ENCODE measurements around the gene TMEM259. TPM values are rescaled to one million over a fixed set of nuclear protein-coding genes. Genes with fewer than 3 reads are reported as not detected.
A peak's percentile ranks its signal among the peaks of the same experiment; 100 is the strongest.

Gene TMEM259
- total RNA-seq, 2 experiments from 2014 or later = 388 to 390 TPM

DNA sequence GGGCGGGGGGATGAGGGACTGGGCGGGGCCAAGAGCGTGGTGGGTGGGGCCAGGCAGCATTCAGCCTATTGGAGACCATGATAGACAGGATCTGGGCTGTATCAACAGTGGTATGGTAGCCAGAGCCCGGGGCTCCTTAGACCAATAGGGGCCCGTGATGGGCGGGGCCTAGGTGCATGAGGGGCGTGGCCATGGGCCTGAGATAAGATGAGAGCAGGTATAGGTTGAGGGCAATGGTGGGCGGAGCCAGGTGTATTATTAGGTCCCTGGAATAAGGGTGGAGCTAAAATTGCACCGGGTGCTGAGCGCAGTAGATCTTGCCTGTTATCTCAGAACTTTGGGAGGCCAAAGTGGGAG, 24.3 kb upstream of the TMEM259 start:
- H3K27ac Mint-ChIP-seq = peak overlapping the region; percentile 73
- no peaks in the 10 kb centered on the region for H3K27me3 Mint-ChIP-seq
- peaks cover 13% of the 10 kb centered on the region for H3K4me1 Mint-ChIP-seq (ENCODE audit: low read depth)
- TF ChIP-seq, protein P1, sequence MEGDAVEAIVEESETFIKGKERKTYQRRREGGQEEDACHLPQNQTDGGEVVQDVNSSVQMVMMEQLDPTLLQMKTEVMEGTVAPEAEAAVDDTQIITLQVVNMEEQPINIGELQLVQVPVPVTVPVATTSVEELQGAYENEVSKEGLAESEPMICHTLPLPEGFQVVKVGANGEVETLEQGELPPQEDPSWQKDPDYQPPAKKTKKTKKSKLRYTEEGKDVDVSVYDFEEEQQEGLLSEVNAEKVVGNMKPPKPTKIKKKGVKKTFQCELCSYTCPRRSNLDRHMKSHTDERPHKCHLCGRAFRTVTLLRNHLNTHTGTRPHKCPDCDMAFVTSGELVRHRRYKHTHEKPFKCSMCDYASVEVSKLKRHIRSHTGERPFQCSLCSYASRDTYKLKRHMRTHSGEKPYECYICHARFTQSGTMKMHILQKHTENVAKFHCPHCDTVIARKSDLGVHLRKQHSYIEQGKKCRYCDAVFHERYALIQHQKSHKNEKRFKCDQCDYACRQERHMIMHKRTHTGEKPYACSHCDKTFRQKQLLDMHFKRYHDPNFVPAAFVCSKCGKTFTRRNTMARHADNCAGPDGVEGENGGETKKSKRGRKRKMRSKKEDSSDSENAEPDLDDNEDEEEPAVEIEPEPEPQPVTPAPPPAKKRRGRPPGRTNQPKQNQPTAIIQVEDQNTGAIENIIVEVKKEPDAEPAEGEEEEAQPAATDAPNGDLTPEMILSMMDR (IDR thresholded peaks at IDR 0.05) = no peak
- Histone ChIP-seq H3K4me1 (ENCODE audit: insufficient read depth, low read length) (peaks cover 59% of the 10 kb centered on the region), H3K36me3 (ENCODE audit: insufficient read depth, low read length) (peaks cover 50% of the 10 kb centered on the region), H3K27me3 (ENCODE audit: control insufficient read depth in 1 of 2, insufficient read depth in 2 of 2, low read length in 2 of 2) (no peaks in the 10 kb centered on the region), H3K9me3 (ENCODE audit: control insufficient read depth in 1 of 2, insufficient read depth in 1 of 2, low read length in 2 of 2) (no peaks in the 10 kb centered on the region), H3K27ac (ENCODE audit: low read depth in 1 of 2, low read length in 2 of 2) (no peak overlapping the region), H3K4me3 (ENCODE audit: low read length) (no peak overlapping the region)
- CTCF ChIA-PET = no interaction called here
- peaks cover 22% of the 10 kb centered on the region for H3K36me3 Mint-ChIP-seq (ENCODE audit: low read depth)
- no peaks in the 10 kb centered on the region for H3K9me3 Mint-ChIP-seq
- peak overlapping the region; percentile 54 for H3K4me3 Mint-ChIP-seq
- intact Hi-C loops (cut with DNase I, micrococcal nuclease) = no loop called here
- ATAC-seq (ENCODE audit: poor library complexity) (peak; percentile 77), DNase-seq (peak in 7 of 14 experiments; percentile 62 to 90 (median 77))
- POLR2A ChIA-PET = interaction anchor here (0.6 to 1.0 kb wide), 3 partner anchors 17 to 224 kb away, joined by 3 read pairs; partner anchors contain the start of genes ARHGAP45 and CIRBP

DNA sequence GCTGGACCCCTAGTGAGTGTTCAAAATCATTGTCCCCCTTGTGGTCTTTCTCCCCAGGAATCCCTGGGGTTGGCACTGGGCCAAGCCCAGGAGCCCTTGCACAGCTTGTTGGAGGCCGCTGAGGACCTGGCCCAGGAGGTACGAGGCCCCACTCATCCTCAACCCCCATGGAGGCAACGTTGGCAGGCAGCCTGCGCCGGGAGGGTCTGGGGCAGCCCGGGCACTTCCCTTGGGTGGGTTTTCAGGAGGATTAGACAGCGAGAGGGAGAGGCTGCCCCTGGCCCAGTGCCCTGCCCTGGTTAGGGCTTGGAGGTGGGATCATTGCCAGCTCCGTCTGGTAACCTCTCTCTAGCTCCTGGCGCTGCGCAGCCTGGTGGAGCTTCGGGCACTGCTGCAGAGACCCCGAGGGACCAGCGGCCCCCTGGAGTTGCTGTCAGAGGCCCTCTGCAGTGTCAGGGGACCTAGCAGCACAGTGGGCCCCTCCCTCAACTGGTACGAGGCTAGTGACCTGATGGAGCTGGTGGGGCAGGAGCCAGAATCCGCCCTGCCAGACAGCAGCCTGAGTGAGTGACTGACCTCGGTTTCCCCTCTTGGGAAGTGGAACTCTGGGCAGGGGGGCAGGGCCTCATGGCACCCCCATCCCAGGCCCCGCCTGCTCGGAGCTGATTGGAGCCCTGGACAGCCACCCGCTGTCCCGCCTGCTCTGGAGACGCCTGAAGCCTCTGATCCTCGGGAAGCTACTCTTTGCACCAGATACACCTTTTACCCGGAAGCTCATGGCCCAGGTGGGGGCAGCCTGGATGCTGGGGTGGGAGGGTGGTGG, 22.0 kb upstream of the TMEM259 start:
- CTCF ChIA-PET = interaction anchor here (1.1 kb wide), 1 partner anchor 21 kb away, joined by 3 read pairs; the partner anchor contains the start of gene RNU6-2
- TF ChIP-seq, protein P1 (IDR thresholded peaks at IDR 0.05) = no peak
- Histone ChIP-seq H3K27ac (ENCODE audit: low read depth in 1 of 2, low read length in 2 of 2) (no peak overlapping the region), H3K9me3 (ENCODE audit: control insufficient read depth in 1 of 2, insufficient read depth in 1 of 2, low read length in 2 of 2) (no peaks in the 10 kb centered on the region), H3K27me3 (ENCODE audit: control insufficient read depth in 1 of 2, insufficient read depth in 2 of 2, low read length in 2 of 2) (no peaks in the 10 kb centered on the region), H3K36me3 (ENCODE audit: insufficient read depth, low read length) (peaks cover 49% of the 10 kb centered on the region), H3K4me1 (ENCODE audit: insufficient read depth, low read length) (peaks cover 76% of the 10 kb centered on the region), H3K4me3 (ENCODE audit: low read length) (no peak overlapping the region)
- intact Hi-C loops (cut with DNase I, micrococcal nuclease) = no loop called here
- DNase-seq = peak in 1 of 14 experiments; percentile 37
- no peak for ATAC-seq (ENCODE audit: poor library complexity)
- no peak overlapping the region for H3K4me3 Mint-ChIP-seq
- H3K4me1 Mint-ChIP-seq (ENCODE audit: low read depth) = peaks cover 35% of the 10 kb centered on the region
- POLR2A ChIA-PET = interaction anchor here (0.7 to 9.0 kb wide), 4 partner anchors 13 to 50 kb away, joined by 3 to 167 read pairs (median 78); partner anchors contain the start of gene ARHGAP45
- no peak overlapping the region for H3K27ac Mint-ChIP-seq
- H3K27me3 Mint-ChIP-seq = no peaks in the 10 kb centered on the region
- no peaks in the 10 kb centered on the region for H3K9me3 Mint-ChIP-seq
- H3K36me3 Mint-ChIP-seq (ENCODE audit: low read depth) = peaks cover 45% of the 10 kb centered on the region

DNA sequence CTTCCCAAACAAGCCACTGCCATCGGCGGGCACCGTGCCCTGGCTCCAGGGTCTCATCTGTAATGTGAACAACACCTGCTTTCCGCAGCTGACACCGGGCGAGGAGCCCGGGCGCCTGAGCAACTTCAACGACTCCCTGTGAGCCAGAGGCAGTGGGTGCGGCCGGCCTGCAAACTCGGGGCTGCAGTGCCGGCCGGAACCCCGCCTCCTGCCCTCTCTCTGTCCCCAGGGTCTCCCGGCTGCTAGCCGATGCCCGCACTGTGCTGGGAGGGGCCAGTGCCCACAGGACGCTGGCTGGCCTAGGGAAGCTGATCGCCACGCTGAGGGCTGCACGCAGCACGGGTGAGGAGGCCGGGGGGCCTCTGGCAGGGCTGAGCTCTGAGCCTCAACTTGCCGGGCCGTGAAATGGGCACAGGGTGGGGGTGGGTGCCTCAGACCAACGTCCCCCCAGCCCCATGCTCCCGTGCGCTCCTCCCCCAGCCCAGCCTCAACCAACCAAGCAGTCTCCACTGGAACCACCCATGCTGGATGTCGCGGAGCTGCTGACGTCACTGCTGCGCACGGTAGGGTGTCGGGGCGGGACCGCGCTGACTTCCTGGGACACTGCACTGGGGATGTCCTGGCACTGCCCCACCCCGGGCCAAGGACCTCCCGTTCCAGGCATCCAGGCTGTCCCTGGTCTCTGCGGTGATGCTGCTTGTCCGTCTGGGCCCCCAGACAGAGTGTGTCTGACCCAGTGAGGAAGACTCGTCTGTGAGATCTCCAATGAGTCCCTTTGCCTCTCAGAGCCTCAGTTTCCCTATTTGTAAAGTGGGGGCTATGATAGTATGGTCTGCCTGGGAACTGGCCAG, 21.1 kb upstream of the TMEM259 start:
- Mint-ChIP-seq H3K9me3 (no peaks in the 10 kb centered on the region), H3K4me1 (ENCODE audit: low read depth) (peaks cover 43% of the 10 kb centered on the region), H3K27ac (no peak overlapping the region), H3K36me3 (ENCODE audit: low read depth) (peaks cover 53% of the 10 kb centered on the region), H3K4me3 (no peak overlapping the region), H3K27me3 (no peaks in the 10 kb centered on the region)
- TF ChIP-seq, protein P1 (IDR thresholded peaks at IDR 0.05) = no peak
- ChIA-PET POLR2A (interaction anchor here (1.2 to 9.0 kb wide), 7 partner anchors 12 to 227 kb away, joined by 4 to 203 read pairs (median 90); partner anchors contain the start of genes ARHGAP45, CIRBP and CNN2), CTCF (interaction anchor here (0.8 kb wide), 1 partner anchor 46 kb away, joined by 3 read pairs; no protein-coding TSS in a partner anchor)
- intact Hi-C loops (cut with DNase I, micrococcal nuclease) = loop anchor here in 1 of 2 experiments (2.0 kb wide), 1 partner anchor 21 kb away; the partner anchor contains the start of genes RNU6-2 and TMEM259
- ATAC-seq (ENCODE audit: poor library complexity) (no peak), DNase-seq (peak in 1 of 14 experiments; percentile 43)
- Histone ChIP-seq H3K36me3 (ENCODE audit: insufficient read depth, low read length) (peaks cover 54% of the 10 kb centered on the region), H3K9me3 (ENCODE audit: control insufficient read depth in 1 of 2, insufficient read depth in 1 of 2, low read length in 2 of 2) (no peaks in the 10 kb centered on the region), H3K27me3 (ENCODE audit: control insufficient read depth in 1 of 2, insufficient read depth in 2 of 2, low read length in 2 of 2) (no peaks in the 10 kb centered on the region), H3K27ac (ENCODE audit: low read depth in 1 of 2, low read length in 2 of 2) (no peak overlapping the region), H3K4me3 (ENCODE audit: low read length) (peak overlapping the region; percentile 91), H3K4me1 (ENCODE audit: insufficient read depth, low read length) (peaks cover 77% of the 10 kb centered on the region)

Data from CD4-positive, alpha-beta T cell (primary cell).